HG02840 (cell line): ENCODE results near the gene LRRFIP1.
"Not testable (repeated sequence)": the region's sequence is repeated elsewhere in the genome, so short reads cannot be mapped to it uniquely, and the experiment has no call there.

Experiments
- ATAC-seq: cut with Tn5 transposase; IDR thresholded peaks from one replicate; pipeline ENCODE4 v1.9.1; 2021; ENCODE audit warnings: mild to moderate bottlenecking, moderate library complexity, moderate number of reproducible peaks; ENCODE audit not compliant: unreplicated experiment, low FRiP score

The LRRFIP1 gene

DNA sequence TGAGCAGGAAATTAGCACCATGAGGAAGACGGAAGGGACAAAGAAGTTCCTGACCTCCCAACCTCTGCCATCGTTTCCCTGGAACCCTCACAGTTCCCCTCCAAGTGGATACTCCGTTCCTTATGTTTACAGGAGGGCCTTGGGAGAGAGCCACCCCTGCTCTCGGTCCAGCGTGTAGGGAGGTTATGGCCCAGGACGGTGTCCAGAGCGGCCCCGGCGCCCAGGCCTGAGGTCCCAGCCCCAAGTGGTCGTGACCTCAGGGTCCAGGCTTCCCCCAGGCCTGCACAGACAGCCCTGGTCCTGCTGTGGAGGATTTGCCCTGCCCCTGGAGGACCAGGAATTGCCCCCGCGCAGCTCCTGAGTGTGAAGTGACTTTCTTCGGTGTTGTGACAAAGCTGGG, 109.4 kb downstream of the LRRFIP1 start:
- ATAC-seq = no peak

DNA sequence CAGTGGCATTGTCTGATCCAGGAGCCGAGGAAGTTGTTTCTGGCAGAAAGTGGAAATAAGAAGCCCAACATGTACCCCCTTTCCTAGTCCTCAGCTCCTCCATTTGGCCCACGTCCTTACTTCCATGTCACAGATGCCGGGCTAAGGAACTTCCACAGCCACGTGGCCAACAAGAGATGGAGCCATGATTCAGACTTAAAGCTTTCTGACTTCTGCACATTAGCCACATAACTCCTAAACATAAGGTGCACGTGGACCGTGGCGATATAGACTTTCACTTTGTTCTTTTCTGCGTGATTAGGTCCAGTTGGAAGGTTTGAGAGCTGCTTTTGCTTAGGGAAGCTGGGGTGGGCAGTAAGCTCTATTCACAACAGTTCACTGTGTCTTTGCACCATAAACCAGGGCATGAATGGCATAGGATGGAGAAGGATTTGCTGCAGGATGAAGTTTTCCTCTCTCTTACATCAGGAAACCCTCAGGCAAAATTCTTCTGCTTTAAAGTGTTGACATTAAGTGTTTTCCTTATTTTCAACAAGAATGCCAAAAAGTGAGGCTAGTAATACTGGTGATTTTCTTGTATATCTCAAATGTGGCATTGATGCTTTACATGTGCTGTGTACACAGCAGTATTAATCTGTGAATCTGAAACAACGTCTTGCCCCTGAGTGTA, 109.9 kb downstream of the LRRFIP1 start:
- no peak for ATAC-seq

DNA sequence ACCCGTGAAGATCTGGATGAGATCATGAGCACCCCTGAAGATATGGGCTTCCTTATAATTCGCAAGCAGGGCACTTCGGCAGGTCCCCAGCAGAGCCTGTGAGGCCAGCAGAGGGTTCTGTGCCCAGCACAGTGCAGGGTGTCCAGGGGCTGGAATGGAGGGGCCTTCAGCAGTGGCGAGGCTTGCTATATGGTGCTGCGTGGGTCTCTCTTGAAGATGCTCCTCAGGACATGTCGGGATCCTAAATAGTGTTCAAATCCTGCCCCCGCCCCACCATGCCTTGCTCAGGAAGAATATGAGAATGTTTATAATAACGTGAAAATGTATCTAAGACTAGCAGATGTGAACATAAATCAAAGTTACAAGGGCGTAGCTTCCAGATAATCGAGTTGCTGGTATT, 110.9 kb downstream of the LRRFIP1 start:
- ATAC-seq = no peak

DNA sequence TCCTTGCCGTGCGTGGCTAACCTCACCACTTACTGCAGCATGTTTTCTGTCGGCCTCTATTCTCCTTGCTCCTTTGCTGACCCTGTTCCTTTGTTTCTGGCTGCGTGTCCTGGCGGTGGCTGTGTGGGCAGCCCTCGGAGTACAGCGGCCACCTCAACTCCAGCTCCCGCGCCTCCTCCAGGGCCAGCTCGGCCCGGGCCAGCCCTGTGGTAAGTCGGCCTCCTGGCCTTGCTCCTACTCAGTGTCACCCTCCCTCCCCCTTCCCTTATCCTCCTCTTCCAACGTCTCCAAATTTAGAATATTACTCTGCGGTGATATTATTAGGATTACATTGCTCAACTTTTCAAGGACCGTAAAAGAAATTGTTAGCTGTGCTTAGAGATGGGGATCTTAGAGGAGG, 111.7 kb downstream of the LRRFIP1 start:
- ATAC-seq = no peak

DNA sequence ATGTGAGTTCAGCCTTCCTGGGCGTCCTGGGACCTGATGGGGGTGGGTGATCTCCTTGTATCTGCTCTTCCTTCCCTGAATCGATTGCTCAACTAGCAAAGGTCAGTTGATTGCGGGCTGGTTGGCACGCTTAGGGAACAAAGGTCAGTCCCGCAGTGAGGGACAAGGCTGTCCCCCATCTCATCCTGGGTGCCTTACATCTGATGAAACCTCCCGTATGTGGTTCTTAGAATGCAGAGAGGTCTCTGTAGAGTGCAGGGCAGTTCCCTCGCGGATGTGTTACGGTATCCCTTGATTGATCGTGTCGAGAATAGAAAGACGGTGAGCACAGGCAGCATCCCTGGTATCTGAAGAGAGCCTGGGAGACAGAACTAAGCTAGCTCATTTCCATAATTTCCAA, 114.8 kb downstream of the LRRFIP1 start:
- ATAC-seq = no peak

DNA sequence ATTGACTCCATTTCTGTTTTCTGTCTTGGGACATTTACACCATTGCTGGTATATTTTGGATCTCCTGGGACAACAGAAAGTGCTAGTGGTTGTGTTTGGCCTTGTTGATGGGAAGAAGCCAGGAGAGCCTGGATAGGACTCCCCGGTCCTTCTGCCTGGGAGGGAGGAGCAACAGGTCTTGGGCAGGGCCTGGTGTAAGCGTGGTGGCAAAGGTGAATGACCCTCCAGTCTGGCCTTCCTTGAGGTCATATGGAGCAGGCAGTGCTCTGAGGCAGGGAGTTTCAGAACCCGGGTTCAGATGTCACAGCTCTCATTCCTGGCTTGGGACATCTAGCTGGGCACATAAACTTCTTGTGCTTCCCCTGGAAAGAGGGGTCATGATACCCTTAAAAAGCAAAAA, 115.2 kb downstream of the LRRFIP1 start:
- no peak for ATAC-seq

DNA sequence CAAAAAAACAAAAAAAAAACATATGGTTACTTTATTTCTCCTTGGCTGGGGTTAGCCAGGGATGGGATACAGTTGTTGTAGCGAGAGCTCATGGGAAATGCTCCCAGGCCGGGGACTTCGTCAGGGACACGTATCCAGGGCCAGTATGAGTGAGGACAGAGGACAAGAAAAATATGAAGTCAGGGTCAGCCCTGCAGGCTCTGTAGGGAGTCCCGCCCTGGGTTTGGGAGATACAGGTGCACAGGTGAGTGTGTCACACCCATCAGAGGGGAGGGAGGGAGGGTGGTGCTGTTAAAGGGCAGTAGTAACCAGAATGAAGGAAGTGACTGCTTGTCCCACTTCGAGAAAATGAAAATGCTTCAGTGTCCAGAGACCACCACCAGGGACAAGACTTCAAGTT, 115.6 kb downstream of the LRRFIP1 start:
- no peak for ATAC-seq

DNA sequence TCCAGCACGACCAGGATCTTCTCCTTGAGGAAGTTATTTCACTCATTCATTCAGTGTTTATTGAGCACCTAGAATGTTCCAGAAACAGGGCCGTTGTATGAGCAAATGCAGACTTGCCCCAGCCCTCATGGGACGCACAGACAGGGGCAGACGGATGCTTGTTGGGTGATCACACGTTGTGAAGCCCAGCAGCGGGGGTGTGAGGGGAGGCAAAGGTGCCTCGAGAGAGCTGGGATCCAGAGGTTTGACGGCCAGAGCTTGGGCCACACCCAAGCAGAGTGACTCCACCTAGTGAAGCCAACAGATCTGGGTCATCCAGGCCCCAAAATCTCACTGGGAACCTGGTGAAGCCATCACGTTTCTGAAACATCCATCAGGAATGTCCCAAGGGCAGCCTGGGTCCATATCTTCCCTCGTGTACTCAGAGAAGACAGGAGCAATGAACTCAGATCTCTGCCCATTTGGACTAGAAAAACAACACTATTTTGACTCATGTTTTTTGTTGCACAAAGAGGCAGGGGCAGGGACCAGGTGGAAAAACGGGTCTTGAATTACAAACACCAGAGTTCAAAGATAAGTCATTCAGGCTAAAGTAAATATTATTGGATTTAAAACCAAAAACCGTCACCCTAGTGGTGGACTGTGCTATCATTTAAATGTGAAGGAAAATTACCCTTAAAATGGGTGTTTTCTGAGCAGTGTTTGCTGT, 116.3 kb downstream of the LRRFIP1 start:
- ATAC-seq = no peak

DNA sequence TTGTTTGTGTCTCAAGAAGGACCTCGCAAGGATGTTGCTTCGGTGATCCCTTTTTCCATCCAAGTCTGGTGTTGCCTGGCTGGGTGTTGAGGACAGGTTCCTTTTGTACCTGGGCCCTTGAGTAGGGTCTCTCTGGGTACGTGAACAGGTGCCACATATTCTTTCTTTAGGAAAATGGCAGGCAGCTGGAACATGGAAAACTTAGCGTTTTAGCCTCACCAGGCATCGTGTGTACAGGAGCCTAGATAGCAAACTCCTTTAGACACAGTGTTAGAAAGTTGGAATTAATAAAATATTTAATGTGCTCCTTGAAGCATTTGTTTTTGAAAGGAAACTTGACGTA, 116.9 kb downstream of the LRRFIP1 start:
- ATAC-seq = no peak

DNA sequence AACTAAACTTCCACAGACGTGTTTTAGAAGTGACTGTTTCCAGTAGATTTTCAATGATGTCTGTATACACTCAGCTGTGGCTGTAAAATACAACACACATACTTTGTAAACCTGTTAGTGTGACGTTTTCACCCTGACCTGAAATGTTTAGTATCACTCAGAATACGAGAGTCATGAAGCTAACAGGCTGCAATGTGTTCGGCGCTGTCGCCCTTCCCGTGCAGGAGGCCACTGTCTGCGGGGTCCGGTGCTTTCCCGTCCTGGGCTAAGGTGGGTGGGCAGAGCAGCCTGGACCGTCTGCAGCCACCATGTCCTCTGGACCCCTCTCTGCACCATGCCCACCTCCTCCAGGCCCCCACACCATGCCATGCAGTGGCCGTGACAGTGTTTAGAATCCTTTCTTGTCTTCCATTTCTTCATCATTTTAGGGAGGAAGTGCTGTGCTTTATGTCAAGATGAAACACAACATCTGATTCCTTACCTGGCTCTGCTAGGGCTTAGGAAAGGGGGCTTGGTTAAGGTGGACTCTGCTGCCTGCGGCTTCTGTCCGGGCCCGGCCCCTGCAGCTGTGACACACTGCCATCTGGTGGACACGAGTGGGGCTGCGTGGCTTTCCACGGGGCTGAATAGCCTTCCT, 117.3 kb downstream of the LRRFIP1 start:
- no peak for ATAC-seq

DNA sequence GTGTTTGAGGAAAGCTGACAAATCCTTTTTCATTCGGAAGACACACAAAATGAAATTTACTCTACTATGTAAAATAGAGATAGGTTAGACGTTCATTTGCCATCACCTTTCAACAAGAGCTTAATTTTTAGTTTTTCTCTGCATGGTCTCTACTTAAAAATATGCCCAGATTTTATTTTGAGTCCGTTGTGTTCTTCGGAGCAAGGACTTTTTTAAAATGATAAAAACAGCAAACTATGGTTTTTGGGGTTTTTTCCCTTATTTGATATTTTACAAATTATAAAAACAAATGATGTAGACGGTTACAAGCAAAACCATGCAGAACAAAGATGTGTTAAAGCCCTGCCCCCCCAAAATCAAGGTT, 117.8 kb downstream of the LRRFIP1 start:
- no peak for ATAC-seq

DNA sequence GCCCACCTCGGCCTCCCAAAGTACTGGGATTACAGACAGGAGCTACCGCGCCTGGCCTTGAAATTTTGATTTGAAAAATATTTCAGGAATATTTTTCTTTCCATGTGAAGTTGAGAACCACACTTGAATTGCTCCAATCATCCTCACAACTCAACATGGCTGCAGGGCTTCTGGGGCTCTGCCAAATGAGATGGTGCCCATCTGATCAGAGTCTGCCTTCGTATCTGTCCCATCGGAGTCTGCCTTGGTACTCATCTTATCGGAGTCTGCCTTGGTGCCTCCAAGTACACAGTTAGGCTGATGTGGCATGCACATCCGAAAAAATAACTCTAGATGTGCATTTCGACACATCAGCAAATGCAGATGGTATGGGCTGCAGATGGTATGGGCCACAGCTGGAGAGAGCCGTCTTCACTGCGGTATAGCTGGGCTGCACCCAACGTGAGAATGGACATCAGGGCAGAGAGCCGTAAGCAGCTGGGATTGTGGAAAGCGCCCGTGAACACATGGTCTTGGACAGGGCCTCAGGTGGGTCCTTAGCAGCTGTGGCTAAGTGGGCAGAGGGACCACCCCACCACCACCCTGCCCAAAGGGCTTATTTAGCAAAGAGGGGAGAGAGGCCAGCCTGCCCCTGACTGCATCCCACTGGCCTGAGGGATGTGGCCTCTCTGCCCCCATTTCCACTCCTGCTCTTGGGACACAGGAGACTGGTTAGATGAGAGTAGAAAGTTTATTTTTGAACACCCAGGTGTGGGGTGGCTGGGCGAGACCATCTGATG, 119.1 kb downstream of the LRRFIP1 start:
- ATAC-seq = no peak

DNA sequence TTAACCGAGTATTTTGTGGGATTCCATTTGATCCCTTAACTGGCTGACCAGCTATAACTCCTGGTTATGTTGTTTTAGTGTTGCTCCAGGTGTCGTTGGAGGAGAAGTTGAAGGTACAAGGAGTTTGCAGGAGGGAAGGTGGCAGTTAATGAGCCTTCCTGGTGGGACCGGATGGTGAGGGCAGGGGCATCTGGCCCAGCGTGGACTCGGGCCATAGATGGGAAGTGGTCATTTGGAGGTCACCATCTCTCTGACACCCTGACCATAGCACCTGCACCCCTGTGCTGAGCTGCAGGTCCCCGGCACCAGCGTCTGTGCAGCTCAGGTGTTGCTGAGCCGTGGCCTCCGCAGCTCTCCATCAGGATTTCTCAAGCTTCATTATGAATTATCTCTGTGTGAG, 119.8 kb downstream of the LRRFIP1 start:
- ATAC-seq = no peak

DNA sequence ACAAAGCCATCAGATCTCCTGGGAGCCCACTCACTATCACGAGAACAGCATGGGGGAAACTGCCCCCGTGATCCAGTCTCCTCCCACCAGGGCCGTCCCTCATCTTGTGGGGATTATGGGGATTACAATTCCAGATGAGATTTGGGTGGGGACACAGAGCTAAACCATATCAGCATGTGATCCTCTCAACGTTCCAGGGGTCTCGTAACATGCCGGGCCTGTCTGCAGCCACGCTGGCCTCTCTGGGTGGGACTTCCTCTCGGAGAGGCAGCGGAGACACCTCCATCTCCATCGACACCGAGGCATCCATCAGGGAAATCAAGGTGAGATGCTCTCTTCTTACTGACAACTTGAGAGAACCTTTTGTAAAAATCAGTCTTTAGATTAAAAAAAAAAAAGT, 121.6 kb downstream of the LRRFIP1 start:
- ATAC-seq = no peak

DNA sequence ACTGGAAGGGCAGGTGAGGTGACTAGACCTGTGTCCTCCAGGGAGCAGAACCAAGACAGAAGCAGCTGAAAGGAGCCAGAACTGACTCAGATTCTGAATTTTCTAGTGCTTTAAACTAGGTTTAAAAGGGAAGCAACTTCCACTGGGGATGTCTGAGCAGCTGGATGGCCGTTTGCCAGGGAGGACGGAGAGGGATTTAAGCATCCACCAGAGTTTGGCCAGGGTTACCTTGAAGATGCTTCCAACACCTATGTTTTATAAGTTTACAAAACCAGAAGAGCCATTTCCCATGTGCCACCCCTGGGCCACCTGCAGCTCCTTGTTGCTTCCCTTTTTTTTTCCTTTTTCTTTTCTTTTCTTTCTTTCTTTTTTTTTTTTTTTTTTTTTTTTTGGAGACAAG, 122.6 kb downstream of the LRRFIP1 start:
- ATAC-seq = no peak

DNA sequence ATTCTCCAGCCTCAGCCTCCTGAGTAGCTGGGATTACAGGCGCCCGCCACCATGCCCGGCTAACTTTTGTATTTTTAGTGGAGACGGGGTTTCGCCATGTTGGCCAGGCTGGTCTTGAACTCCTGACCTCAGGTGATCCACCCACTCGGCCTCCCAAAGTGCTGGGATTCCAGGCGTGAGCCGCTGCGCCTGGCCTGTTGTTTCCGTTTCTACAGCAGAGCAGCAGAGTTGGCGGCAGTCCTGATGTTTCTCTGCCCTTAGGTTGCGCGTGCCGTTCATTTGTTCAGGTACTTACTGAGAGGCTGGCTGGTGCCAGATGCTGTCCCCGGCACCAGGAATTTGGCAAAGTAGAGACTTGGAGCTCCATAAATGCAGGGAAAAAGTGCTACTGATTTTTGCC, 123.1 kb downstream of the LRRFIP1 start:
- not testable (repeated sequence) for ATAC-seq

DNA sequence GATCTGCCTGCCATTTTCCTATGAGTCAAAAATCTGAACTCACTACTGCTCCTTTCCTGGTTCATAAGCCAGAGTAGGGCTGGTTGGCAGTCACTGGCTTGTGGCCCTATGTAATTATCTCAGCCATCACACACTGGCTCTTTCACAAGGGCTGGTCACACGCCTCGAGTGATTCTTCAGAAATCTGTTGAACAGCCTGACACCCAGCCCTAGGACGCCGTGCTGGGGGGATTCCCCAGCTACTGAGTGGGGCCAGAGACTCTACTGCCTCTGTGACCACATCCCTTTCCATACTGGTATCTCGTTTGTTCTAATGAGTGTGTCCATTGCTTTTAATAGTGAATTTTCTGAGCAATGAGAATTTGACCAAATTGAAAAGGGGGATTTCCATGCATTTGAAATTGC, 125.4 kb downstream of the LRRFIP1 start:
- ATAC-seq = peak; percentile 87

DNA sequence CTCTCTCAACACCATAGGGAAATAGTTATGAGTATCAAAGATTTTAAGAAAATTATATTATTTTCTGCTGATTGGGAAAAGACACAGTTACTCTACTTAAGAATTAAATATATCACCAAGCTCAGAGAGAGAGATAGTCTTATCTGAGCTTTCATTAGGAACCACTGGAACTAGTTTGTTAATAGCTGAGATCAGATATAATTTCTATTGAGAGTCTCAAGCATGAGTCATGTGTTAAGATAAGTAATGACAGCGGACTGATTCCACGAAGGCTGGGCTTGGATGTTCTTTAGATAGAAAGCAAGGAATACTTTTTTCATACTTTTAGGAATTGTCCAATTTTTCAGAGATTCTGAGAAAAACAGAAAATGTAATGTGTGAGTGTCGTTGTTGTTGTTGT, 126.8 kb downstream of the LRRFIP1 start:
- ATAC-seq = no peak

DNA sequence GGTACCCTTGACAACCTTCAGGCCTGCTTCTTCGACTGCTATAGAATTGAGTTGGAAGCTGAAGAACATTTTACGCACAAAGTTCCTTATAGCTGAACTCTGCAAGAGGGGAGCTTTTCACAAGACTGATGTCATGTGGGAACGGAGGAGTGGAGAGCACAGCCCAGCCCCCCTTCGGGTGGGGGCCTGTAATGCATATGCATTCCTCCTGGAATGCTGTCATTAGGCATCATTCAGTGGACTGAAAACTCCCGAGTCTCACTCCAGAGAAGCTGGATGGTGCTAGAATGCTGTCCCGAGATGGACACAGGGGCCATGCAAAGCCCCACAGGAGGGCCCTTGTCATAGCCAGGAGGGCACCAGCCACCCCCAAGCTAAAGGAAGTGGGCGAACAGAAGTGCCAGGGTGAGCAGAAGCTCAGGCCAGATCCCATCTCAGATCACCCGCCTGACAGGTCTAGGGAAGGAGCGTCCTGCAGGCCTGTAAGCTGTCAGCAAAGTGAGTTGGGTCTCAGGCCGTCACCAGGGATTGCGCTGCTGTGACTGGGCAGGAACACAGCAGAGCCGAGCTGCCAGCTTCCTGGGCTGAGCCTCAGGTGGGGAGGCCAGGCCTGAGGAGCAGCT, 127.3 kb downstream of the LRRFIP1 start:
- ATAC-seq = no peak

DNA sequence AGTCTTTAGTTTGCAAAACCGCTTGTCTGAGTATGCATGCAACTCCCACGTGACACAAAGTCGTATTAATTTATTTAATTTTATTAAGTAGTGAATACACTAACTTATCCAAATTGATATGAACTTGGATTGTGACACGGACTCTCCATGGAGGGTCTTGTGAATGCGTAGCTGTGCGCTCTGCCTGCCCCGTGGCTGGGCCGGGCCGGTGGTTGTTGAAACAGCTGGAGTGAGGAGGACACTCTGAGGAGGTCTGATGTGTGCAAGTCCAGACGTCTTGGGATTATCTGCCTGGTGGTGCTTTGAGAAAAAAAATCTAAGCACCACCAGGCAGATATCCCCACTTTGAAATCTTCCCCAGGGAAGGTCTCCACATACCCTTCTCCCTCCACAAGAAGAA, 130.2 kb downstream of the LRRFIP1 start:
- ATAC-seq = no peak

DNA sequence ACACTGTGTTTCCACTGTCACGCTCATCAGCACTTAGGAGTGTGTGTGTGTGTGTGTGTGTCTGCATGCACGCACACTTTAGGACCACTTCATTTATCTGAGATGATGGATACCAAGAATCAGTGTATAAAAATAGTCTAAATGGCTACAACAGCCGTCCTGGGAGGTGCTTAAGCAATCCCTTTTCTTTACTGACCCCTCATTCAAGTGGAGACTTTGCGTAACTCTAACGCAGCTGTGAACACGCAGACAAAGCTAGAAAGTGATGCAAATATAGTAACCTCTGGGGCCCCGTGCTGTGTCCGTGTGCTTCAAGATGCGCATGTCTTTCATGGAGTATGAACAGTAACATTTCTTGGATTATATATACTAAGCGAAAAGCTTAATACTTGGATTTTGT, 130.8 kb downstream of the LRRFIP1 start:
- ATAC-seq = no peak
